ENCODE data around the gene KPNA4.

KPNA4 gene

GRCh38 chr3:160449636-160450598 lies 115.5 kb downstream of the KPNA4 start, which contains the start of gene TRIM59:
TRIM59 (minus strand) TSS chr3:160449786; CDS start chr3:160439183, 10,603 bp downstream.
- peak; percentile 98 for DNase-seq

GRCh38 chr3:160448845-160449635 lies 116.3 kb downstream of the KPNA4 start:
- DNase-seq = no peak

- DNase-seq = no peak
These were observed 117.8 kb downstream of the KPNA4 start for GRCh38 chr3:160447544-160447943.

- DNase-seq = no peak
These were observed 118.8 kb downstream of the KPNA4 start for GRCh38 chr3:160446522-160447056.

GRCh38 chr3:160445854-160446253 lies 119.5 kb downstream of the KPNA4 start:
- DNase-seq = no peak
